ENCODE data around the gene TRPC5OS.

TRPC5OS gene

DNA sequence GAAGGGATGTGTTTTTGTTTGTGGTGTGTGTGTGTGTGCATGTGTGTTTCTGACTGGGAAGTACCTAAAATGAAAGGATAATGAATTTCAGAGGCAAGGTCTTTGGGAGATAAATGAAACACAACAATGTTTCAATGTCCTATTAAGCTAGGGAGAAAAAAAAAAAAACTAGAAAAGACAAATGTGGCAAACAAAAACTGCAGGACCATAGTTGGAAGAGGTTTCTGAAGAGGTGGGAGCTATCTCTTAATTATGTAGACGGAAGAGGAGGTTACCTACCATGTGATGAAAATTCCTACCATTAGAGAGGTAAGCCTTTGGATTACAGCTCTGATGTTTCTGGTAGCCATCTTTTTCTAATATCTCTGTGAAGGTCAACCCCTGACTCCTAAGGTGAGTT, at the start of gene TRPC5OS:
Gene TRPC5OS, plus strand, starts transcription at position 301 of the 400 bp plus-strand sequence. CDS start 25,669 bp downstream, outside the sequence.
- no peak for DNase-seq (ENCODE audit: low spot score)

GRCh38 chrX:111829345-111829744, 46.6 kb upstream of the TRPC5OS start:
- DNase-seq (ENCODE audit: low spot score): no peak

DNA sequence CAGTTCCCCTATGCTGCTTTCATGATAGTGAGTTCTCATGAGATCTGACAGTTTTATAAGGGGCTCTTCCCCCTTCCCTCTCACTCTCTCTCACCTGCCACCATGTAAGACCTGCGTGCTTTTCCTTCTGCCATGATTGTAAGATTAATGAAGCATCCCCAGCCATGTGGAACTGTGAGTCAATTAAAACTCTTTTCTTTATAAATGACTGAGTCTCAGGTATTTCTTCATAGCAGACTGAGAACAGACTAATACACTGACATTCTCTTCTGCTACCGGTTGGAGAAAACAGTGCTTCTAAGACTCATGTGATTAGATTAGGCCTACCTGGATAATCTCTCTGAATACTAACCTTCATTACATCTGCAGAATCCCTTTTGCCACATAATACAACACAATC, 45.4 kb upstream of the TRPC5OS start:
- no peak for DNase-seq (ENCODE audit: low spot score)

GRCh38 chrX:111831343-111831742, 44.6 kb upstream of the TRPC5OS start:
- no peak for DNase-seq (ENCODE audit: low spot score)

- DNase-seq (ENCODE audit: low spot score): no peak
Observed at GRCh38 chrX:111837197-111837596, 38.8 kb upstream of the TRPC5OS start.

- DNase-seq (ENCODE audit: low spot score): no peak
Observed at GRCh38 chrX:111847491-111848133, 28.4 kb upstream of the TRPC5OS start.

DNA sequence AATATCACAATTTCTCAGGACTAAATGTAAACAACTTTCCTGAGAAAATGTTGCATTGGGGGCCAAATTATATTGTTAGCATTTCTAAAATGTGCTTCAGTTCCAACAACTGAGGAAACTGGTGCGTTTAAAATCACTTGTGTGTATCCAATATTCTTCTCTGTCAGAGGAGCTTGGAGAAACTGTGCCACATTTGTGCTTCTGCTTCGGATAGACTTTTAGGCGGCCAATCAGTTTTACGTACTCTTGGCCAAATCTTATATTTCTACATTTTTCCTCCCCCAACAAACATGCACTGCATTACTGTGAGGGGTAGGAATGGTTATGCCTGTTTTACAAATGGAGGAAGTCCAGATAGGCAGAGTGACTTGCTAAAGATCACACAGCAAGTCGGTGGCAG, 27.4 kb upstream of the TRPC5OS start:
- DNase-seq (ENCODE audit: low spot score): no peak

DNA sequence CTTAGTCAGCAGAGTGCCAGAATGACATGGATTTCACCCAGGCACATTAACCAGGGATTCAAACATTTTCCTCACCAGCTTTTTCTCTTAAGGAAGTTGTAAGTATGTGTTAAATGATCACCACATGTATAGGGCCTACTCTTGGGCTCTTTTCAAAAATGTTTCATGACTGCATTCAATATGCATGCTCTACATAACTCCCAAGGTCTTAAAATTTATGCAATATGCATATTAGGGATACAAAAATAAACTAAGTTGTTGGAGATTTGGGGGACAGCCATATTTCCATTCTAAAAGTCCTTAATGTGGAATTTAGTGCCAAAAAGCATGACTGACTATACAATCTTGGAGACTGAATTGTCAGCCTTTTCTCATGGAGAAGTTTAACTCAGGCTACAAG, 25.0 kb upstream of the TRPC5OS start:
- no peak for DNase-seq (ENCODE audit: low spot score)

GRCh38 chrX:111854556-111855490, 21.2 kb upstream of the TRPC5OS start:
- peak; percentile 3 for DNase-seq (ENCODE audit: low spot score)

DNA sequence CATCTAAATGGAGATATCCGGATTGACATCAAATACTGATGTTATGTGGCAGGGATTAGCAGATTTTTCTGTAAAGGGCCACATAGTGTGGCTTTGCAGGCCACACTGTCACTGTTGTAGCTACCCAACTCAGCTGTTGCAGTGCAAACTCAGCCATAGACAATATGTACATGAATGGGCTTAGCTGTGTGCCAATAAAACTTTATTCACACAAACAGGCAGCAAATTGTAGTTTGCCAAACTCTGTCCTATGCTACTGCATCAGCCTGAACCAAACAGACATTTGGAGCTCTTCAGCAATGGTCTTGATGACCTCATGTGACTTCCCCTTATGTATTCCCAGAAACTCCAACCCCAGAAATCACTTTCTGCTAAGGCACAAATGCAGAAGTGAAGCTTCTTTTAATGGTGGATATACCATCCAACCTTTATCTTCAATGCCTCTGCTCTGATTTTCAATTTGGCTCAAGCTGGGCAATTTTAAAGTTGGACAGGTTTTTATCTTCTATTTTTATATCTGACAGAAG, 18.4 kb upstream of the TRPC5OS start:
- DNase-seq (ENCODE audit: low spot score): no peak

DNA sequence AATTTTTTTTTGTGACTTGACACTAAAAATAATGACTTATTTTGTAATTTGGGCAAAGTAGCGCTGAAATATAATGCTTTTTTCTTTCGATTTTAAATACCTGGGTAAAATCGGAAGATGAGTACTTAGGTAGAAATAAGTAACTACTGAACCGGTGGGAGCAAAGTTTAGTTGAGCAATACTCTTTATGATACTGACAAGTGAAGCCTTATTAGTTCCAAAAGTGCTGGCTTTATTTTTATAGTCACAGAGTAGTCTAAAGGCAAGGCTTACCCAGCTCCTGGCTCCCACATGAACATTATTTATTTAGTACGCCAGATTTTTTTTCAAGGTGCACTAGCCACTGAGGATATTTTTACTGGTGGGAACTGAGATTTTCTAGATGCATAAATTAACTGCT, 14.4 kb upstream of the TRPC5OS start:
- DNase-seq (ENCODE audit: low spot score): no peak

- no peak for DNase-seq (ENCODE audit: low spot score)
Observed at GRCh38 chrX:111867236-111867635, 8.7 kb upstream of the TRPC5OS start.

DNA sequence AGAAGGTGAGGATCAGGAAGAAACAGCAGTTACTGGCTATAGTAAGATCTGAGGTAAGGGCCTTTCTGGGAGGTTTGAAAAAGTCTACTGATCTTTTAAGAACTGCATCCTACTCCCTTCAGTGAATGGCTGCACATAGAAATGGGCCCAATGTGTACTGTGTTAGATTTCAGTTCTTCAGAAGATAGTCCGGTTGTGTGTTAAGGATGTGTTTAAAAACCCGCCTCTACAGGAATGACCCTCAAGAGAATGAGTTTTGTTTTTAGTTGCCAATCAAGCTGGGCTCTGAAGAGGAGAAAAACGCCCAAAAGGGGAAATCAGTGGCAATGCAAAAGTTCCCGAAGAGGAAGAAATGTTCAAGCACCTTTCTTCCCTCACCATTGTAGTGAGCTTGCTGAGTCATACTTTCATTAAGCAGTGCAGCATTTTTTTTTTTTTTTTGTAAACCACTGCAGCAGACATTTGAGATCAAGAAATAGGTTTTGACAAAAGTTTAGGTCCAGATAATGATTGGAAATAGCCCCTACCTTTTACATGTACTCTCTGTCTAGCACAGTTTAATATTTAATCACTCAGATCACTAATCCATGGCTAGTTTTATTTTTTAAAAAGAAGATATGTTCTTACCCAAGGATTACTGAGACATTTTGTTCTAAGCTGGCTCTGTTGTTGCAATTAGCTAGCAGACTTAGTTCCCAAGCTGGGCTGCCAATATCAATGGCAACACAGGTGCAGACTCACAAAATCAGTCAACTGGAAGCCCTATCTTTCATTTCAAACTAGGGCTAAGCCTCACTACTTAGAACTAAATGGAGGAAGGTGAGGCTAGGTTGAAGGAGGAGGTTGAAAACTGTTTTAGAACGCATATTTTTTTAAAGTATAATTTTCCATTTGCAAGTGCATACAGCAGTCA, 7.0 kb upstream of the TRPC5OS start:
- peak; percentile 11 for DNase-seq (ENCODE audit: low spot score)

GRCh38 chrX:111869639-111870034, 6.3 kb upstream of the TRPC5OS start:
- DNase-seq (ENCODE audit: low spot score): peak; percentile 31

DNA sequence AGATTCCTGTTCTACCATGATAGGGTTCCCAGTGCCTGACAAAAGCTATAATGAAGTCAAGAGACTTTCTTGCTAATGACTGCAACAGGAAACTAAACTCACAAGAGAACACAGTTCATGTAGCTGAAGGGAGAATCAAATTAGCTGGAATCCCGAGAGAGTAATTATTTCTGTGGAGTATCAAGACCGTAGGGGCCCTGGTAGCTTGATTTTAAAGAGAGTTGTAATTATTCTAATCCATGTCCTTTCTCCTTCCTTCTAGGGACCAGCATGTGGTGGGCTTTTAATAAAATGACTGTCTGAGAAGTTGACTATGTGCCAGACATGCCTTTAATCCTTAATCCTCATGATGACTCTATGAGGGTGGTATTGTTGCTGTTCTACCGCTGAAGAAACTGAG, 1.7 kb upstream of the TRPC5OS start:
- DNase-seq (ENCODE audit: low spot score): no peak

DNA sequence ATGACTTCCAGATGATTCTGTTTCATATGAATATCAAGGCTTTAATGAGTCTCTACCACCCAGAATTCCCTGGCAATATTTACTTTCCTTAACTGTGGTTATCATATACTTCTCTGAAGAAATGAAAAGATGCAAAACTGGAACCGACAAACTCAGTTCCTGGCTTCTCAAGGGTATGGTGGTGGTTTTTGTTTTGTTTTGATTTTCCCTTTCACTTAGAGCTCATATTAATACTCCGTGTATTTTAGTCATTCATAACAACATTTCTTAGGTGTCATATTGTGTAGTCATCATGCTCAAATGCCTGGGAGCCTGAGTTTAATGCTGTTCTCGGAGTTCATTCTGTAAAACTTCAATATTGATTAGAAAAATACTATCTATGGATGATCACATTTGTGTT, 665 bp downstream of the TRPC5OS start:
- no peak for DNase-seq (ENCODE audit: low spot score)

DNA sequence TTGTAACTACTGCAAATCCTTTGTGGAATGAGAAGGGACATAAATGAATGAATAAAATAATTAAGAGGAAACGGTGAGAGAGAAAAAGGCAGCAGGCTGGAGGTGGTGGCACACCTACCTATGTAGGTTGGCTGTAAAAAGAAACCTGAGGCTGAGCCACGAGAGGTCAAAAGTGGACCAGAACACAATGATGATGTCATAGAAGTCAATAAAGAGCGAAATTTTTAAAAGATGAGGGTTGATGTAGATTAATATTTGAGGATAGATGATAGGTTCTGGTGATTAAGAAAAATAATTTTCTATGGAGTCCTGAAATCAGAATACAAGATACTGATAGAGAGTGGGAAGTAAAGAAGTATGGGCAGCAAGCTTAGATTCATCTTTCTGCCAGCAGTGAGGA, 1.7 kb downstream of the TRPC5OS start:
- no peak for DNase-seq (ENCODE audit: low spot score)

DNA sequence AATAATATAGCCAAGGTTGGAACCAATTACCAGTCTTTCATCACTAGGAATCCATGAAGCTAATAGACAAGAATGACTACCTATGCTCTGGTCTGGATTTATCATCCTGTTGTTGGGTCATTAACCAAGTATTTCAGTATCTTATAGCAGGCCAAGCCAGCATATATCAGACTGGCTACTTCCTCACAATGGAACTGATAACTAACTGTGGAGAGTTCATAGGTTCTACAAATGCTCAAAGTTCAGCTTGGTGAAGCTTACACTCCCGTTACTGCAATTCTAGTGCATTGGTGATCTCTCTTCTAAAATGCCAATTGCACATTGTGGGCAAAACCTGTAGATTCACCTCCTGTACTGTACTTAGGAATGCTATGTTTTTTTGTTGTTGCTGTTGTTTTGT, 4.8 kb downstream of the TRPC5OS start:
- DNase-seq (ENCODE audit: low spot score): no peak

DNA sequence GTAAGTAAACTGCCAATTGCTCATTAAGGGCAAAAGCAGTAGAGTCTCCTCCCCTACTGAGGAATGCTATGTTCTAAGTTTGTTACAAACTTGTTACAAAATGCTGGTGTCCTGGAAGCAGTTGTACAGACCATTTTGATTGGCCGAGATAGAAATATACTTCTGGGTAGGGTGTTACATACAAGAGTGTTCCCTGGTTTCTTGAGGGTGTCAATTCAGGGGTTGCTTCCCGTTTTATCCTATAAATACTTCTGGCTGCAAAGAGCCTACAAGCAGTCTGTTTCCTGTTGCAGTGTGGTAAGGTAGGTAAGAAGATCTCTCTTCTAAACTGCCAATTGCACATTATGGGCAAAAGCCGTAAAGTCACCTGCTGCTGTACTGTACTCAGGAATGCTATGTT, 5.7 kb downstream of the TRPC5OS start:
- DNase-seq (ENCODE audit: low spot score): no peak

DNA sequence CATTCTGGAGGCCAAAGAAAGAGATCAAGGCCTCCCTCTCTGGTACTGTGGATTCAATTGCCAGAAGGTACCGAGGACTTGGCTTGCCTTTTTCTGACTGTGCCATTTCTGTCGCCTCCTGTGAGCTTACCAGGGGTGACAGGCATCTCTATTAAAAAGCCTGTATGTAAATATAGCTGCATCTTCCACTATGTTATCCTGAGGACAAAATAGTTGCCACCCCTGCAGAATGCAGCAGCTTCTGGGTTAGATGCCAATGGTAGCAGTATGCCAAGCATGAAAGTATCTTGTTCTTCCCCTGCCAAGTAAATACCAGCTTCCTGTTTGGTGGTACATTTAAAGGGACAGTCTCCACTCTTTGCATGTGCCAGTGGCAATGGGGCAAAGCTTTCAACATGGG, 10.7 kb downstream of the TRPC5OS start:
- no peak for DNase-seq (ENCODE audit: low spot score)

DNA sequence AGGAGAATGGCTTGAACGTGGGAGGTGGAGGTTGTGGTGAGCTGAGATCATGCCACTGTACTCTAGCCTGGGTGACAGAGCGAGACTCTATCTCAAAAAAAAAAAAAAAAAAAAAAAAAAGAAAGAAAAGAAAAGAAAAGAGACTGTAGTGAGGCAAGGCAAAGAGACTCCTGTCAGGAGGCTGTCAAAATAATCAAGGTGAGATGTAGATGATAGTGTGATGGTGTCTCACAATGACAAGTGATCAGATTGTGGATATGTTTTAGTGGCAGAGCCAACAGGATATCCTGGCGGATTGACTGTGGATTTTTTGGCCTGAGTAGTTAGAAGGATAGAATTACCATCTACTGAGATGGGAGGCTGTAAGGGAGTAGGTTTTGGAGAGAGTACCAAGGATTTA, 12.6 kb downstream of the TRPC5OS start:
- DNase-seq (ENCODE audit: low spot score): no peak

DNA sequence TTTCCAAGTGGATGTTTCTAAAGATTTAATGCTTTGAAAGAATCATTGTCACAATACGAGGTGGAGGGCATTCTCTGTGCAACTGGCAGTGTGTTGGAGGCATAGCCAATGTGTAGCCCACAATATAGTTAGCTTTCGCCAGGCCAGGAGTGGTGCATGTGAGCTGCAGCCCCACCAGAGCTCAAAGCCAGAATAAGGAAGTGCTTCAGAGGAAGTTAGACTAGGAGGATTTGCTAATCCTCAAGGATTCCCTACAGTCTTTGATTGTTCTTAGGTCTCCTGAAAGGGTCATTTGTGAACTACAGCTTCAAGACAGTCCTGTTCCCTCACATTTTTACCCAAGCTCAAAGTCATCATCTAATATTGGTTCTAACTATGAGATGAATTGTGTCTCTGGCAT, 16.4 kb downstream of the TRPC5OS start:
- no peak for DNase-seq (ENCODE audit: low spot score)
